K562 (cell line): ENCODE results near the gene C22orf39. TPM values are rescaled to one million over a fixed set of nuclear protein-coding genes. Genes with fewer than 3 reads are reported as not detected.
A peak's percentile ranks its signal among the peaks of the same experiment; 100 is the strongest.

Experiments used
- ATAC-seq: fragments of 200-7000 bp; cut with Tn5 transposase; 3 replicates; pipeline ENCODE4 v1.9.1; 2020; ENCODE audit warnings: moderate library complexity
- BruUV-seq: library from RNA; stranded (reverse); fragments of 400-500 nt; replicated peaks from 2 replicates; lab custom pipeline; 2021; lab: Mats Ljungman, UMichigan
- CTCF ChIA-PET: fragments of 300-600 bp; formaldehyde crosslinking; extraction: SDS; loops from one replicate; lab custom pipeline; 2021; ENCODE audit warnings: low intra/inter-chr PET ratio; lab: Yijun Ruan, JAX
- POLR2A ChIA-PET: fragments of 300-600, 350-650 bp; sonication (Branson Sonifier 250); formaldehyde crosslinking; extraction: SDS; loops from one replicate; lab custom pipeline; 2021; ENCODE audit warnings: antibody characterized with exemption, inconsistent platforms; lab: Yijun Ruan, JAX
- DNase-seq, 4 experiments: peaks; one replicate each; pipeline versions ENCODE4 v3.0.0 to v3.0.0-alpha.2; 2011 to 2018; ENCODE audit warnings: low spot score in 3 of 4, mixed read lengths in 3 of 4; ENCODE audit errors: extremely low read depth in 1 of 4
- FAIRE-seq: peaks from 2 replicates; lab custom pipeline; 2011; peaks lifted over from hg19 to GRCh38; lab: Jason Lieb, UNC
- H2AFZ ChIP-seq: 2 replicates; pipeline ENCODE4 v1.6.0; 2011; ENCODE audit warnings: low read depth, low read length, control low read depth, inconsistent platforms
- H3K27ac ChIP-seq: fragments of 200-600 bp; 3 replicates; pipeline ENCODE4 v1.8.0; 2011; ENCODE audit warnings: low read depth, mild to moderate bottlenecking, control low read depth, inconsistent platforms, low read length, moderate library complexity, mixed read lengths; ENCODE audit errors: extremely low read depth
- H3K27me3 ChIP-seq, 2 experiments: fragments of 300-600 bp in 1 of 2; 2 replicates in 1 of 2; 3 replicates in 1 of 2; pipeline versions ENCODE4 v1.6.0 to v1.8.0; 2011; ENCODE audit warnings: inconsistent platforms in 2 of 2, low read length in 2 of 2, mild to moderate bottlenecking in 1 of 2, mixed read lengths in 1 of 2, moderate library complexity in 1 of 2; ENCODE audit not compliant: control insufficient read depth in 2 of 2, insufficient read depth in 2 of 2
- H3K36me3 ChIP-seq: fragments of 300-600 bp; 3 replicates; pipeline ENCODE4 v1.8.0; 2011; ENCODE audit warnings: mild to moderate bottlenecking, low read length, inconsistent platforms; ENCODE audit not compliant: control insufficient read depth, insufficient read depth
- H3K4me1 ChIP-seq, 2 experiments: fragments of 200-600 bp in 1 of 2; replicated peaks in 1 of 2; 2 replicates in 1 of 2; 3 replicates in 1 of 2; pipeline versions ENCODE4 v1.5.1 to v1.8.0; 2011; ENCODE audit warnings: inconsistent platforms in 2 of 2, low read length in 2 of 2, mild to moderate bottlenecking in 1 of 2, mixed read lengths in 1 of 2, moderate library complexity in 1 of 2; ENCODE audit not compliant: control insufficient read depth in 2 of 2, insufficient read depth in 2 of 2
- H3K4me2 ChIP-seq: 2 replicates; pipeline ENCODE4 v1.6.1; 2011; ENCODE audit warnings: low read length, control low read depth, inconsistent platforms, mixed read lengths; ENCODE audit not compliant: insufficient read depth
- H3K4me3 ChIP-seq: fragments of 200-600 bp; sonication (generic), shearing (Covaris generic); 2 replicates; pipeline ENCODE4 v1.5.1; 2016; ENCODE audit warnings: control low read depth, inconsistent platforms
- H3K79me2 ChIP-seq: fragments of 200-600 bp; 3 replicates; pipeline ENCODE4 v1.8.0; 2011; ENCODE audit warnings: low read length, inconsistent platforms; ENCODE audit not compliant: control insufficient read depth, insufficient read depth
- H3K9ac ChIP-seq, 2 experiments: 2 replicates each; pipeline versions ENCODE4 v1.6.0 to v1.6.1; 2011; ENCODE audit warnings: low read depth in 2 of 2, low read length in 2 of 2, control low read depth in 1 of 2, inconsistent platforms in 1 of 2, mild to moderate bottlenecking in 1 of 2, mixed read lengths in 1 of 2; ENCODE audit not compliant: insufficient read depth in 1 of 2
- H3K9me1 ChIP-seq: one replicate; pipeline ENCODE4 v1.6.0; 2011; ENCODE audit warnings: inconsistent platforms, mild to moderate bottlenecking, low read length, moderate library complexity; ENCODE audit not compliant: control insufficient read depth, insufficient read depth
- H3K9me3 ChIP-seq: replicated peaks from 2 replicates; pipeline ENCODE4 v1.5.1; 2011; ENCODE audit warnings: low read depth, low read length, inconsistent platforms; ENCODE audit not compliant: control insufficient read depth, insufficient read depth
- H4K20me1 ChIP-seq: replicated peaks from 2 replicates; pipeline ENCODE4 v1.6.1; 2011; ENCODE audit warnings: low read length, inconsistent platforms, mixed read lengths; ENCODE audit not compliant: control insufficient read depth, insufficient read depth
- ATF3 ChIP-seq, 2 experiments: fragments of 450-650 bp in 1 of 2; sonication (generic) in 1 of 2; formaldehyde crosslinking in 1 of 2; IDR thresholded peaks in 1 of 2; conservative IDR thresholded peaks in 1 of 2; 2 replicates each; pipeline versions ENCODE4 v1.6.1 to v1.8.1; 2016 to 2023; ENCODE audit warnings: mild to moderate bottlenecking in 2 of 2, moderate library complexity in 2 of 2, inconsistent platforms in 1 of 2, missing genetic modification reagents in 1 of 2
- BCOR ChIP-seq: fragments of 450-650 bp; IDR thresholded peaks from 2 replicates; pipeline ENCODE4 v1.6.1; 2016
- C11orf30 ChIP-seq: fragments of 450-650 bp; IDR thresholded peaks from 2 replicates; pipeline ENCODE4 v1.6.1; 2016; ENCODE audit warnings: low read depth, mild to moderate bottlenecking
- CHD1 ChIP-seq: fragments of 200-600 bp; sonication (generic); IDR thresholded peaks from one replicate; pipeline ENCODE4 v1.6.1; 2012; ENCODE audit warnings: mild to moderate bottlenecking, moderate library complexity, low read length, inconsistent platforms
- EGR1 ChIP-seq: fragments of 450-650 bp; conservative IDR thresholded peaks from 2 replicates; pipeline ENCODE4 v1.6.1; 2017; ENCODE audit warnings: mild to moderate bottlenecking
- FOXK2 ChIP-seq, 2 experiments: fragments of 450-650 bp; IDR thresholded peaks in 1 of 2; conservative IDR thresholded peaks in 1 of 2; 2 replicates each; pipeline ENCODE4 v1.6.1; 2016; ENCODE audit warnings: low read depth in 2 of 2, mild to moderate bottlenecking in 1 of 2
- FOXP1 ChIP-seq: sonication (generic); formaldehyde crosslinking; IDR thresholded peaks from 2 replicates; pipeline ENCODE4 v1.8.0; 2022; ENCODE audit warnings: mild to moderate bottlenecking, missing genetic modification reagents
- MIER1 ChIP-seq: fragments of 450-650 bp; IDR thresholded peaks from 2 replicates; pipeline ENCODE4 v1.6.1; 2016; ENCODE audit warnings: antibody characterized with exemption, mild to moderate bottlenecking, low read depth
- MLLT1 ChIP-seq, 2 experiments: fragments of 450-650 bp; IDR thresholded peaks; 2 replicates each; pipeline ENCODE4 v1.6.1; 2016
- MXD1 ChIP-seq: fragments of 250-450 bp; sonication (Bioruptor Pico); IDR thresholded peaks from 2 replicates; pipeline ENCODE4 v1.8.0; 2021; ENCODE audit warnings: borderline replicate concordance, mild to moderate bottlenecking, moderate library complexity; ENCODE audit not compliant: poor library complexity, severe bottlenecking
- MYNN ChIP-seq, 2 experiments: sonication (generic); formaldehyde crosslinking in 1 of 2; IDR thresholded peaks; 2 replicates each; pipeline versions ENCODE4 v1.5.0 to v1.6.1; 2016 to 2020; ENCODE audit warnings: antibody characterized with exemption in 1 of 2, missing genetic modification reagents in 1 of 2
- PKNOX1 ChIP-seq: fragments of 450-650 bp; IDR thresholded peaks from 2 replicates; pipeline ENCODE4 v1.6.1; 2016
- POLR2B ChIP-seq: fragments of 450-650 bp; IDR thresholded peaks from 2 replicates; pipeline ENCODE4 v1.6.1; 2018; ENCODE audit warnings: low read depth; ENCODE audit not compliant: partially characterized antibody
- RBBP5 ChIP-seq: fragments of 200-600 bp; sonication (generic); IDR thresholded peaks from 2 replicates; pipeline ENCODE4 v1.6.1; 2012; ENCODE audit warnings: borderline replicate concordance, mild to moderate bottlenecking, low read length, control low read depth, inconsistent platforms; ENCODE audit not compliant: insufficient read depth, poor library complexity, severe bottlenecking
- ZEB2 ChIP-seq: fragments of 450-650 bp; IDR thresholded peaks from 2 replicates; pipeline ENCODE4 v1.6.1; 2016
- ZNF197 ChIP-seq: fragments of 200-800 bp; sonication (Bioruptor generic); IDR thresholded peaks from 2 replicates; pipeline ENCODE4 v1.6.1; 2016; ENCODE audit warnings: low read depth, missing genetic modification characterization, missing compliant biosample characterization
- ZNF354B ChIP-seq: fragments of 250-450 bp; sonication (Bioruptor Pico); IDR thresholded peaks from 2 replicates; pipeline ENCODE4 v1.4.0; 2020
- WGBS: fragments of 100-300 bp; shearing (Covaris generic); methylation state at CpG from one replicate; pipeline ENCODE4 v1.1.6; 2016; ENCODE audit warnings: low coverage, mixed read lengths; ENCODE audit not compliant: insufficient coverage; ENCODE audit errors: missing lambda C conversion rate; 5-methylcytosine and 5-hydroxymethylcytosine counted together
- in situ Hi-C: fragments of 300-500 bp; cut with MboI; formaldehyde crosslinking; loops from 4 replicates; pipeline ENCODE4 v1.15.0; 2018; ENCODE audit warnings: inconsistent platforms, mixed read lengths
- intact Hi-C: fragments of 100-400 bp; cut with micrococcal nuclease; formaldehyde crosslinking; loops from 2 replicates; pipeline ENCODE4 v1.14.2; 2022
- polyA plus RNA-seq, 8 experiments: library from polyadenylated mRNA; depleted of rRNA in 4 of 8; stranded (reverse) in 5 of 8; unstranded in 3 of 8; fragments of >200 nt; fragmentation: Nextera tagmentation in 2 of 8; fragmentation: Illumina TruSeq in 1 of 8; extraction: Ambion mirVana in 2 of 8; extraction: Trizol in 1 of 8; gene quantifications; 2 replicates each; pipeline versions ENCODE4 v1.2.1 to v1.2.3, GENCODE V29; 2011 to 2014; ENCODE audit warnings: inconsistent platforms in 1 of 8, missing spikeins in 1 of 8
- total RNA-seq, 7 experiments: library from RNA; depleted of rRNA in 6 of 7; stranded (reverse); fragments of >200 nt in 6 of 7; fragmentation: Illumina TruSeq in 2 of 7; extraction: Trizol in 2 of 7; gene quantifications; 2 replicates each; pipeline versions ENCODE4 v1.2.1 to v1.2.3, GENCODE V29; 2011 to 2021; ENCODE audit warnings: low replicate concordance in 1 of 7

Gene C22orf39
- total and polyA plus RNA-seq, 9 of the 15 experiments (the other 6 are each of a cell fraction or from before 2014, with no cell fraction given): 20.4 to 139 (median 66.8) TPM

- H4K20me1 ChIP-seq: peaks cover 26% of the 10 kb centered on the region
- peaks cover 27 to 38% of the 10 kb centered on the region in 2 experiments for H3K4me1 ChIP-seq
- H3K4me3 ChIP-seq: peak overlapping the region; percentile 73
- intact Hi-C loops: loop anchor here (1.0 to 10.0 kb wide), 7 partner anchors 14 to 228 kb away; partner anchors contain the start of genes CDC45, MRPL40 and UFD1
- H3K9me3 ChIP-seq: no peaks in the 10 kb centered on the region
- WGBS: 25% methylated on average over 22 of the region's 22 CpGs
- no peaks in the 10 kb centered on the region for H3K27me3 ChIP-seq
- CTCF ChIA-PET: no interaction called here
- H3K27ac ChIP-seq: peak overlapping the region; percentile 86
- H3K79me2 ChIP-seq: peaks cover 63% of the 10 kb centered on the region
- in situ Hi-C loops: no loop called here
- POLR2A ChIA-PET: interaction anchor here (0.5 to 11.7 kb wide), 25 partner anchors 9 to 1390 kb away, joined by 3 to 284 read pairs (median 4); partner anchors contain the start of genes CDC45, HIRA, MRPL40 and UFD1
- peak; percentile 54 for ATAC-seq
- peaks cover 84% of the 10 kb centered on the region for H3K36me3 ChIP-seq
- no peaks in the 10 kb centered on the region for H3K9me1 ChIP-seq
- peak overlapping the region; percentile 94 for H2AFZ ChIP-seq
- FAIRE-seq: peak; percentile 35
- TSS peak; percentile 32 for BruUV-seq
- peak overlapping the region; percentile 89 to 97 for H3K9ac ChIP-seq
- peak overlapping the region; percentile 97 for H3K4me2 ChIP-seq
- peak in 1 of 4 experiments; percentile 76 for DNase-seq
- peak; percentile 6 for TF ChIP-seq MXD1
- TF ChIP-seq MYNN (IDR thresholded peaks at IDR 0.05): peak; percentile 35; the same call in 1 of the 2 replicates
- TF ChIP-seq MYNN (CRISPR knock-in tag; IDR thresholded peaks at IDR 0.05): no peak
- 0 out of 2 replicates have a peak, but pooled peaks have one; percentile 33 for TF ChIP-seq MIER1
- no peak for TF ChIP-seq RBBP5
- no peak for TF ChIP-seq ATF3 (IDR thresholded peaks at IDR 0.05)
- TF ChIP-seq ATF3 (CRISPR knock-in tag; conservative IDR thresholded peaks at IDR 0.05): peak; percentile 72; the same call in 1 of the 2 replicates
- no peak for TF ChIP-seq ZNF354B (CRISPR knock-in tag)
- TF ChIP-seq ZEB2: peak; percentile 57; the same call in 1 of the 2 replicates
- TF ChIP-seq FOXP1: no peak
- TF ChIP-seq CHD1: peak; percentile 17
- peak; percentile 47 to 62; a peak in 1 of 4 replicates for TF ChIP-seq FOXK2 (conservative IDR thresholded peaks at IDR 0.05 in 1 of 2, IDR thresholded peaks at IDR 0.05 in 1 of 2; ENCODE audit: low read depth in 2 of 2)
- TF ChIP-seq POLR2B: peak; percentile 35
- peak; percentile 76 to 87 for TF ChIP-seq MLLT1 (IDR thresholded peaks at IDR 0.05)
- TF ChIP-seq EGR1: 0 out of 2 replicates have a peak, but pooled peaks have one; percentile 3
- TF ChIP-seq PKNOX1: peak; percentile 48; the same call in 1 of the 2 replicates
- no peak for TF ChIP-seq C11orf30
- TF ChIP-seq BCOR: peak; percentile 78
- peak; percentile 69 for TF ChIP-seq ZNF197 (CRISPR knock-in tag)
These were observed 745 bp downstream of the C22orf39 start for GRCh38 chr22:19446603-19447329.
